Thyroid gland (tissue), 4 donors: ENCODE data around the gene PHB1. TPM values are rescaled to one million over a fixed set of nuclear protein-coding genes. Genes with fewer than 3 reads are reported as not detected.

Source experiments
- DNase-seq, 2 donors: peaks; one replicate each; pipeline ENCODE4 v3.0.0-alpha.2; 2019
- H3K27ac ChIP-seq, 3 donors: fragments of 200-600 bp; sonication (generic); 1 replicate in 2 of 3; 2 replicates in 1 of 3; pipeline ENCODE4 v1.5.1; 2016 to 2019; ENCODE audit warnings: mild to moderate bottlenecking in 1 of 3, moderate library complexity in 1 of 3
- H3K27me3 ChIP-seq: fragments of 200-600 bp; sonication (generic); one replicate; pipeline ENCODE4 v1.5.1; 2019
- H3K36me3 ChIP-seq, 2 donors: fragments of 200-600 bp; sonication (generic); one replicate each; pipeline ENCODE4 v1.5.1; 2016 to 2019
- H3K4me1 ChIP-seq, 2 donors: fragments of 200-600 bp; sonication (generic); one replicate each; pipeline ENCODE4 v1.5.1; 2017 to 2019
- H3K4me3 ChIP-seq, 3 donors: fragments of 200-600 bp; sonication (generic); replicated peaks in 1 of 3; 1 replicate in 2 of 3; 2 replicates in 1 of 3; pipeline ENCODE4 v1.5.1; 2016; ENCODE audit warnings: mild to moderate bottlenecking in 1 of 3
- H3K9me3 ChIP-seq: fragments of 200-600 bp; sonication (generic); one replicate; pipeline ENCODE4 v1.5.1; 2017
- POLR2A ChIP-seq, 2 donors: fragments of 450-650 bp; IDR thresholded peaks; one replicate each; pipeline ENCODE4 v1.6.1; 2017; ENCODE audit warnings: antibody characterized with exemption in 2 of 2, mild to moderate bottlenecking in 2 of 2, moderate library complexity in 1 of 2
- WGBS, 2 donors: methylation state at CpG; one replicate each; pipeline ENCODE4 v1.1.5; 2017; 5-methylcytosine and 5-hydroxymethylcytosine counted together
- intact Hi-C: fragments of 100-400 bp; cut with DNase I; formaldehyde crosslinking; loops from one replicate; pipeline ENCODE4 v1.15.1; 2023
- total RNA-seq, 4 donors: library from RNA; depleted of rRNA; stranded (reverse); fragments of >200 nt; gene quantifications; one replicate each; pipeline ENCODE4 v1.2.3, GENCODE V29; 2016
- TF ChIP-seq, protein P1 (sequence below), 6 experiments: fragments of 200-600 bp in 3 of 6; fragments of 450-650 bp in 3 of 6; sonication (generic) in 3 of 6; IDR thresholded peaks; one replicate each; pipeline ENCODE4 v1.5.1; 2016 to 2019; ENCODE audit warnings: antibody characterized with exemption in 6 of 6, mild to moderate bottlenecking in 2 of 6, inconsistent platforms in 1 of 6, moderate library complexity in 1 of 6

PHB1 gene
- total RNA-seq, 4 donors from 2014 or later, result 77.5 to 129 (median 103) TPM

DNA sequence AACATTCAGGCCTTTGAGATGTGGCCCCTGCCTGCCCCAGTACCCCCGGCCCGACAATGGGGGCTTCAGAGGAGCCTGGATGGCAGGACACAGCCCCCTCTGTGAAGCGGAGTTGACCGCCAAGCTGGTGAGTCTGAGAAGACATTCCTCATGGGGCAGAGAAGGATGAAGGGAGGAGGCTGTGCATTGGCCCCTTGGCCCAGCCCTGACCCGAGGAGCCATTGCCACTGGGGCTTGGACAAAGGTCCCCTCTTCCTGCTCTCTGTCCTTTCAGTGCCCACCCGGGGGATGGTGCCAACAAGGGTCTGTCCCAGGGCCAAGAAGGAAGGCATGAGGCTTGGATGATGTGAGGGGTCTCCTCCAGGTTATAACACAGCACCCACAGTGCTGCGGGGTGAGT, 30.9 kb upstream of the PHB1 start:
- Histone ChIP-seq H3K4me3 (no peak overlapping the region), H3K27ac (no peak overlapping the region), H3K36me3 (no peaks in the 10 kb centered on the region), H3K4me1 (no peaks in the 10 kb centered on the region), H3K9me3 (no peaks in the 10 kb centered on the region), H3K27me3 (no peaks in the 10 kb centered on the region)
- intact Hi-C loops, result no loop called here
- no peak for DNase-seq
- TF ChIP-seq, protein P1, sequence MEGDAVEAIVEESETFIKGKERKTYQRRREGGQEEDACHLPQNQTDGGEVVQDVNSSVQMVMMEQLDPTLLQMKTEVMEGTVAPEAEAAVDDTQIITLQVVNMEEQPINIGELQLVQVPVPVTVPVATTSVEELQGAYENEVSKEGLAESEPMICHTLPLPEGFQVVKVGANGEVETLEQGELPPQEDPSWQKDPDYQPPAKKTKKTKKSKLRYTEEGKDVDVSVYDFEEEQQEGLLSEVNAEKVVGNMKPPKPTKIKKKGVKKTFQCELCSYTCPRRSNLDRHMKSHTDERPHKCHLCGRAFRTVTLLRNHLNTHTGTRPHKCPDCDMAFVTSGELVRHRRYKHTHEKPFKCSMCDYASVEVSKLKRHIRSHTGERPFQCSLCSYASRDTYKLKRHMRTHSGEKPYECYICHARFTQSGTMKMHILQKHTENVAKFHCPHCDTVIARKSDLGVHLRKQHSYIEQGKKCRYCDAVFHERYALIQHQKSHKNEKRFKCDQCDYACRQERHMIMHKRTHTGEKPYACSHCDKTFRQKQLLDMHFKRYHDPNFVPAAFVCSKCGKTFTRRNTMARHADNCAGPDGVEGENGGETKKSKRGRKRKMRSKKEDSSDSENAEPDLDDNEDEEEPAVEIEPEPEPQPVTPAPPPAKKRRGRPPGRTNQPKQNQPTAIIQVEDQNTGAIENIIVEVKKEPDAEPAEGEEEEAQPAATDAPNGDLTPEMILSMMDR (IDR thresholded peaks at IDR 0.05), result no peak
- TF ChIP-seq POLR2A (IDR thresholded peaks at IDR 0.05), result no peak
- 82 to 94% methylated on average over 5 to 7 of the region's 7 CpGs for WGBS, 2 donors

DNA sequence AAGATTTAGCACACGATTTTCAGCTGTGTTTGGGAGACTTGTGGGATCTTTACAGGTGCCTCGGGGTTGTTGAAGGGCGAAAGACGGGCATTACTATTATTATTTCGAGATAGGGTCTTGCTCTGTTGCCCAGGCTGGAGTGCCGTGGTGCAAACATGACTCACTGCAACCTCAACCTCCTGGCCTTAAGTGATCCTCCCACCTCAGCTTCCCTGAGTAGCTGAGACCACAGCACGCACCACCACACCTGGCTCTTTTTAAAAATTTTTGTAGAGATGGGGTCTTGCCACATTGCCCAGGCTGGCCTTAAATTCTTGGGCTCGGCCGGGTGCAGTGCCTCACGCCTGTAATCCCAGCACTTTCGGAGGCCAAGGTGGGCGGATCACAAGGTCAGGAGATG, 29.7 kb upstream of the PHB1 start:
- no peak for DNase-seq
- Histone ChIP-seq H3K27me3 (no peaks in the 10 kb centered on the region), H3K4me3 (no peak overlapping the region), H3K9me3 (no peaks in the 10 kb centered on the region), H3K4me1 (no peaks in the 10 kb centered on the region), H3K36me3 (no peaks in the 10 kb centered on the region), H3K27ac (no peak overlapping the region)
- TF ChIP-seq POLR2A (IDR thresholded peaks at IDR 0.05), result no peak
- TF ChIP-seq, protein P1 (IDR thresholded peaks at IDR 0.05), result no peak
- intact Hi-C loops, result no loop called here
- WGBS, 2 donors, result 84 to 88% methylated on average over 12 of the region's 12 CpGs

DNA sequence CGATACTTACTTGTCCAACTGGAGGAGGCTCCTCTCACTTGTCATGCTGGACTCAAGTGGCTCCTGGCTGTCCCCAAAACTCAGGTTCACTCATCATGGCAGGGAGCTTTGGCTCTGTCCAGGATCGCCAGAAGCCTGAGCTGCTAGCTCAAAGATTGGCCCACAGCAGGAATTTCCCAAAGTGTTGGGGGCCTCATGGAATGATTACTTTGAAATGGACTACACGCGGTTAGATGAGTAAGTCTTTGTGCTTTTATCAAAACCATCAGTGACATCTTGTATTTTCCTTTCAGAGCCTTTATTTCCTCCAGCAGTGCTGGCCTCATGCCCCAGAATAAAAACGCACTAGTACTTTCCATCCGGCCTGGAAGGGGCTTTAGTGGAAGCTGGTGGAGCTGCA, 29.2 kb upstream of the PHB1 start:
- intact Hi-C loops, result no loop called here
- H3K36me3 ChIP-seq, result no peaks in the 10 kb centered on the region
- H3K4me1 ChIP-seq, result no peaks in the 10 kb centered on the region
- no peaks in the 10 kb centered on the region for H3K9me3 ChIP-seq
- DNase-seq, result no peak
- TF ChIP-seq, protein P1 (IDR thresholded peaks at IDR 0.05), result no peak
- no peak for TF ChIP-seq POLR2A (IDR thresholded peaks at IDR 0.05)
- H3K4me3 ChIP-seq, result no peak overlapping the region
- no peaks in the 10 kb centered on the region for H3K27me3 ChIP-seq
- H3K27ac ChIP-seq, result no peak overlapping the region
- 69 to 77% methylated on average over 6 of the region's 6 CpGs for WGBS, 2 donors

DNA sequence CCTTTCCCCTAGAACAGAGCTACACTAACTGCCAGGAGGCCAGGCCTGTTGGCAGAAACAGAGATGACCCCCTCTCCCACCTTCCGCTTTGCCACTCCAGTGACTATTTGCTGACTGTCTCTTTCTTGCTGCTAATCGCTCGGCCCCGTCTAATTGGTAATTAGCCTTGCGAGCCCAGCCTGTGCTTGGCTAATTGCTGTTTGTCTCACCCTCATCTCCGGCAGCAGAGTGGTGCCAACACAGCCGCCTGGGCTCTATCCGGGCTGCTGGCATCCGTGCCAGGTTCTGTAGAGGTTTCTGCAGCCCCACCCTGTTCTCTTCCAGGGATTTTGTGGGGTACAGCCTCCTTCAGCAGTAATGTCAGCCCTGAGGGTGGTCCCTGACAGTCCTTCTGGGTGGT, 27.4 kb upstream of the PHB1 start:
- intact Hi-C loops, result no loop called here
- no peak for DNase-seq
- 77 to 90% methylated on average over 9 of the region's 9 CpGs for WGBS, 2 donors
- Histone ChIP-seq H3K4me3 (no peak overlapping the region), H3K27me3 (no peaks in the 10 kb centered on the region), H3K4me1 (no peaks in the 10 kb centered on the region), H3K27ac (no peak overlapping the region), H3K36me3 (no peaks in the 10 kb centered on the region), H3K9me3 (no peaks in the 10 kb centered on the region)
- TF ChIP-seq POLR2A (IDR thresholded peaks at IDR 0.05), result no peak
- TF ChIP-seq, protein P1 (IDR thresholded peaks at IDR 0.05), result no peak

DNA sequence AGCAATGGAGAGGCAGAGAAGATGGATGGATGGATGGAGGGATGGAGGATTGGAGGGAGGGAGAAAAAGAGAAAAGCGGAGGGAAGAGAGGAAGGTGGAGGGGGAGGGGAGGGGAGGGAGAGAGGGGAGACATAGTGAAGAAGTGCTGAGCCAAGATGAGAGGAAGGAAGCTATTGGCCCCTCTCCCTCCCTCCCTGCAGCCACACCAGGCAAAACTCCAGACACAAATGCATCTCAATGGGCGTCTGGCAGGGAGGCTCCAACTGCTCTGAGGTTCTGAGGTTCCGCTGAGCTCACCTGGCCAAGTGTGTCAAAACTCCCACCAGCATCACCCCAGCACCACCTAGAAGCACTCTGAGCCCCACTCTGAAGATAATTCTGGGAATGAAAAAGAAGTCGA, 26.9 kb upstream of the PHB1 start:
- Histone ChIP-seq H3K27ac (no peak overlapping the region), H3K4me1 (no peaks in the 10 kb centered on the region), H3K36me3 (no peaks in the 10 kb centered on the region), H3K4me3 (no peak overlapping the region), H3K27me3 (no peaks in the 10 kb centered on the region), H3K9me3 (no peaks in the 10 kb centered on the region)
- intact Hi-C loops, result no loop called here
- TF ChIP-seq POLR2A (IDR thresholded peaks at IDR 0.05), result no peak
- TF ChIP-seq, protein P1 (IDR thresholded peaks at IDR 0.05), result no peak
- WGBS, 2 donors, result 66 to 82% methylated on average over 4 of the region's 4 CpGs
- DNase-seq, result no peak
